Adrenal gland (tissue), 12 donors: Measurements from ENCODE around the gene NSMF. TPM values are rescaled to one million over a fixed set of nuclear protein-coding genes. Genes with fewer than 3 reads are reported as not detected.

Experiments used
- DNase-seq, 7 donors: peaks; one replicate each; pipeline ENCODE4 v3.0.0-alpha.2; 2019 to 2020
- H3K27ac ChIP-seq, 5 donors: fragments of 200-600 bp; sonication (generic) in 4 of 5; 1 replicate in 3 of 5; 2 replicates in 2 of 5; pipeline versions ENCODE4 v1.5.1 to v1.8.0; 2016 to 2020; ENCODE audit warnings: mild to moderate bottlenecking in 1 of 5
- H3K27me3 ChIP-seq: fragments of 200-600 bp; 2 replicates; pipeline ENCODE4 v1.8.0; 2021
- H3K36me3 ChIP-seq, 2 donors: fragments of 200-600 bp; replicated peaks in 1 of 2; 1 replicate in 1 of 2; 2 replicates in 1 of 2; pipeline versions ENCODE4 v1.5.1 to v1.8.0; 2018 to 2022
- H3K4me1 ChIP-seq, 2 donors: fragments of 200-600 bp; replicated peaks in 1 of 2; 1 replicate in 1 of 2; 2 replicates in 1 of 2; pipeline versions ENCODE4 v1.5.1 to v1.8.0; 2018 to 2021
- H3K4me3 ChIP-seq, 4 donors: fragments of 200-600 bp; sonication (generic) in 3 of 4; one replicate each; pipeline ENCODE4 v1.5.1; 2016 to 2018
- H3K9me3 ChIP-seq, 3 donors: fragments of 200-600 bp; sonication (generic) in 1 of 3; replicated peaks in 1 of 3; 1 replicate in 2 of 3; 2 replicates in 1 of 3; pipeline versions ENCODE4 v1.5.1 to v1.8.0; 2016 to 2021
- POLR2A ChIP-seq, 2 donors: fragments of 450-650 bp; IDR thresholded peaks; one replicate each; pipeline ENCODE4 v1.6.1; 2017; ENCODE audit warnings: antibody characterized with exemption in 2 of 2, mild to moderate bottlenecking in 2 of 2, moderate library complexity in 1 of 2
- WGBS, 4 donors: extraction: QIAGEN DNeasy Blood & Tissue Kit in 2 of 4; methylation state at CpG; one replicate each; pipeline versions ENCODE4 v1.1.5 to v1.1.7; 2013 to 2017; 5-methylcytosine and 5-hydroxymethylcytosine counted together
- intact Hi-C, 2 donors: fragments of 100-400 bp; cut with DNase I; formaldehyde crosslinking; loops; one replicate each; pipeline versions ENCODE4 v1.14.1 to v1.15.0; 2022 to 2023
- polyA plus RNA-seq, 3 donors: library from polyadenylated mRNA; stranded (reverse); fragments of 200-250 nt in 2 of 3; fragments of 350-450 nt in 1 of 3; fragmentation: Illumina TruSeq in 1 of 3; extraction: RNeasy Lipid Tissue Mini Kit (QIAGEN cat#74804) in 1 of 3; gene quantifications; one replicate each; pipeline ENCODE4 v1.2.3, GENCODE V29; 2013 to 2014
- total RNA-seq, 9 donors: library from RNA; depleted of rRNA in 4 of 9; stranded (reverse); fragments of >200 nt in 4 of 9; fragments of 120-200 nt in 1 of 9; fragmentation: NEBNext Ultra II Directional in 1 of 9; extraction: Animal tissue kit (Norgen Biotek cat#: 25700) in 1 of 9; gene quantifications; one replicate each; pipeline versions ENCODE4 v1.1.0 to v1.2.4, GENCODE V29; 2013 to 2023
- TF ChIP-seq, protein P1 (sequence below), 6 experiments: fragments of 450-650 bp in 4 of 6; fragments of 200-600 bp in 2 of 6; sonication (generic) in 1 of 6; IDR thresholded peaks; 1 replicate in 5 of 6; 2 replicates in 1 of 6; pipeline versions ENCODE4 v1.5.1 to v1.8.0; 2016 to 2021; ENCODE audit warnings: antibody characterized with exemption in 6 of 6, mild to moderate bottlenecking in 2 of 6, moderate library complexity in 1 of 6
- donor health status: healthy with polysubstance abuse.
- donor health status: Bipolar disorder and iron deficiency.
- donor health status: DM: yes; HTN: yes; CAD: no.
- donor health status: DM: no; HTN: no; CAD: no.
- donor health status: DM: no; HTN: no; CAD: no.
- donor health status: DM: yes; HTN: yes; CAD: no.

Gene NSMF
- total and polyA plus RNA-seq, 12 donors, result 8.7 to 118 (median 25.9) TPM

GRCh38 chr9:137500666-137501397, 41.7 kb upstream of the NSMF start:
- no peaks in the 10 kb centered on the region for H3K4me1 ChIP-seq
- H3K27me3 ChIP-seq, result no peaks in the 10 kb centered on the region
- no peak for TF ChIP-seq POLR2A (IDR thresholded peaks at IDR 0.05)
- TF ChIP-seq, protein P1, sequence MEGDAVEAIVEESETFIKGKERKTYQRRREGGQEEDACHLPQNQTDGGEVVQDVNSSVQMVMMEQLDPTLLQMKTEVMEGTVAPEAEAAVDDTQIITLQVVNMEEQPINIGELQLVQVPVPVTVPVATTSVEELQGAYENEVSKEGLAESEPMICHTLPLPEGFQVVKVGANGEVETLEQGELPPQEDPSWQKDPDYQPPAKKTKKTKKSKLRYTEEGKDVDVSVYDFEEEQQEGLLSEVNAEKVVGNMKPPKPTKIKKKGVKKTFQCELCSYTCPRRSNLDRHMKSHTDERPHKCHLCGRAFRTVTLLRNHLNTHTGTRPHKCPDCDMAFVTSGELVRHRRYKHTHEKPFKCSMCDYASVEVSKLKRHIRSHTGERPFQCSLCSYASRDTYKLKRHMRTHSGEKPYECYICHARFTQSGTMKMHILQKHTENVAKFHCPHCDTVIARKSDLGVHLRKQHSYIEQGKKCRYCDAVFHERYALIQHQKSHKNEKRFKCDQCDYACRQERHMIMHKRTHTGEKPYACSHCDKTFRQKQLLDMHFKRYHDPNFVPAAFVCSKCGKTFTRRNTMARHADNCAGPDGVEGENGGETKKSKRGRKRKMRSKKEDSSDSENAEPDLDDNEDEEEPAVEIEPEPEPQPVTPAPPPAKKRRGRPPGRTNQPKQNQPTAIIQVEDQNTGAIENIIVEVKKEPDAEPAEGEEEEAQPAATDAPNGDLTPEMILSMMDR (IDR thresholded peaks at IDR 0.05), result no peak
- intact Hi-C loops, result no loop called here
- 94 to 96% (median 95%) methylated on average over 23 to 45 of the region's 45 CpGs for WGBS, 4 donors
- H3K36me3 ChIP-seq, result no peaks in the 10 kb centered on the region
- H3K4me3 ChIP-seq, result no peak overlapping the region
- no peak overlapping the region for H3K27ac ChIP-seq
- H3K9me3 ChIP-seq, result no peaks in the 10 kb centered on the region
- no peak for DNase-seq

GRCh38 chr9:137499858-137500661, 40.9 kb upstream of the NSMF start:
- Histone ChIP-seq H3K4me1 (no peaks in the 10 kb centered on the region), H3K27ac (no peak overlapping the region), H3K4me3 (no peak overlapping the region), H3K9me3 (no peaks in the 10 kb centered on the region), H3K36me3 (no peaks in the 10 kb centered on the region), H3K27me3 (no peaks in the 10 kb centered on the region)
- intact Hi-C loops, result no loop called here
- 92 to 96% (median 93%) methylated on average over 25 to 36 of the region's 36 CpGs for WGBS, 4 donors
- no peak for DNase-seq
- TF ChIP-seq, protein P1 (IDR thresholded peaks at IDR 0.05), result no peak
- no peak for TF ChIP-seq POLR2A (IDR thresholded peaks at IDR 0.05)

GRCh38 chr9:137499416-137499815, 40.3 kb upstream of the NSMF start:
- TF ChIP-seq, protein P1 (IDR thresholded peaks at IDR 0.05), result no peak
- no peak for TF ChIP-seq POLR2A (IDR thresholded peaks at IDR 0.05)
- H3K27ac ChIP-seq, result no peak overlapping the region
- DNase-seq, result no peak
- no peaks in the 10 kb centered on the region for H3K36me3 ChIP-seq
- no peaks in the 10 kb centered on the region for H3K9me3 ChIP-seq
- H3K4me3 ChIP-seq, result no peak overlapping the region
- no peaks in the 10 kb centered on the region for H3K27me3 ChIP-seq
- 90 to 100% (median 93%) methylated on average over 2 to 16 of the region's 16 CpGs; no CpG with 5 or more reads in 1 of the 4 donors for WGBS, 4 donors
- no peaks in the 10 kb centered on the region for H3K4me1 ChIP-seq
- intact Hi-C loops, result no loop called here

- Histone ChIP-seq H3K36me3 (no peaks in the 10 kb centered on the region), H3K27me3 (no peaks in the 10 kb centered on the region), H3K4me3 (no peak overlapping the region), H3K9me3 (no peaks in the 10 kb centered on the region), H3K27ac (no peak overlapping the region), H3K4me1 (no peaks in the 10 kb centered on the region)
- DNase-seq, result no peak
- 91 to 92% (median 91%) methylated on average over 12 to 16 of the region's 16 CpGs for WGBS, 4 donors
- intact Hi-C loops, result no loop called here
- TF ChIP-seq POLR2A (IDR thresholded peaks at IDR 0.05), result no peak
- TF ChIP-seq, protein P1 (IDR thresholded peaks at IDR 0.05), result no peak
Observed at GRCh38 chr9:137498720-137499150, 39.6 kb upstream of the NSMF start.
